ENCODE results near the gene BMP3.

Gene BMP3

DNA sequence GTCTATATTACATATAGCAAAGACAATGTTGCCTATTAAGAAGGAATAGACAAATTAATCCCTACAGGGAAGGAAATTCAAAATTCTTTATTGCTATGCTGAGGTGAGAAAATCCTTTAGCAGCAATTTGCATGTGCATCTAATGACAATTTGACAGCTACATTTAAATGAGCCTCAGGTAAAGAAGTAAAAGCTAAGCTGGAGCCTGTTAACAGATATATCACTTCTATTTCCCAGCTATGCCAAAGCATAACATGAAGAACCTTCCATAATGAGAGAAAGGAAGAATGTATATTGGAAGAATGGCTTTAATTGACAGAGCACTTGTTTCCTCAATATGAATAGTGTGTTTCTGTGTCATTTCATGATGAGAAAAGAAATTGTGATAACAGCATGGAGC lies 71.6 kb downstream of the BMP3 start:
- no peak for DNase-seq (ENCODE audit: low read depth in 2 of 2, low spot score in 1 of 2)

- DNase-seq (ENCODE audit: low read depth in 2 of 2, low spot score in 1 of 2) = no peak
Measured at GRCh38 chr4:81106150-81106549, 75.6 kb downstream of the BMP3 start.

Measured in stimulated activated CD8-positive, alpha-beta memory T cell treated with anti-CD3 and anti-CD28 coated beads, Interleukin-4, amount 100 ng/mL, for 1 hour (primary cell).